HG02973 (cell line): ENCODE data around the gene IGF2.

ENCODE experiments used
- ATAC-seq: cut with Tn5 transposase; IDR thresholded peaks from one replicate; pipeline ENCODE4 v1.9.1; 2021; ENCODE audit warnings: moderate library complexity; ENCODE audit not compliant: unreplicated experiment

The IGF2 gene

GRCh38 chr11:2093575-2094353 is 45.4 kb downstream of the IGF2 start:
- no peak for ATAC-seq

- no peak for ATAC-seq
Observed at GRCh38 chr11:2092956-2093412, 46.2 kb downstream of the IGF2 start.

GRCh38 chr11:2092464-2092910 is 46.7 kb downstream of the IGF2 start:
- no peak for ATAC-seq

GRCh38 chr11:2091786-2092463 is 47.3 kb downstream of the IGF2 start:
- ATAC-seq = no peak

GRCh38 chr11:2091112-2091746 is 48.0 kb downstream of the IGF2 start:
- no peak for ATAC-seq

- ATAC-seq = no peak
Observed at GRCh38 chr11:2090172-2091111, 48.7 kb downstream of the IGF2 start.

- no peak for ATAC-seq
Observed at GRCh38 chr11:2089536-2090165, 49.5 kb downstream of the IGF2 start.

GRCh38 chr11:2088746-2089535 is 50.2 kb downstream of the IGF2 start:
- ATAC-seq = no peak

- no peak for ATAC-seq
Observed at GRCh38 chr11:2088284-2088683, 50.9 kb downstream of the IGF2 start.

GRCh38 chr11:2086239-2087040 is 52.7 kb downstream of the IGF2 start:
- ATAC-seq = no peak

- no peak for ATAC-seq
Observed at GRCh38 chr11:2085251-2086066, 53.7 kb downstream of the IGF2 start.

GRCh38 chr11:2084721-2085120 is 54.5 kb downstream of the IGF2 start:
- ATAC-seq = no peak
